HUES64 (cell line): Measurements from ENCODE around the gene ZBTB11.
A peak's percentile ranks its signal among the peaks of the same experiment; 100 is the strongest.
"Not testable (repeated sequence)": the region's sequence is repeated elsewhere in the genome, so short reads cannot be mapped to it uniquely, and the experiment has no call there.

Experiments
- H3K27ac ChIP-seq: 2 replicates; pipeline ENCODE4 v1.7.0; 2013; ENCODE audit warnings: low read depth, low read length, inconsistent platforms
- H3K27me3 ChIP-seq: 2 replicates; pipeline ENCODE4 v1.6.1; 2013; ENCODE audit warnings: mild to moderate bottlenecking, low read length; ENCODE audit not compliant: insufficient read depth
- H3K36me3 ChIP-seq: 2 replicates; pipeline ENCODE4 v1.6.1; 2013; ENCODE audit warnings: mild to moderate bottlenecking, low read length; ENCODE audit not compliant: insufficient read depth
- H3K4me1 ChIP-seq: 2 replicates; pipeline ENCODE4 v1.6.1; 2013; ENCODE audit warnings: mild to moderate bottlenecking, low read length, moderate library complexity; ENCODE audit not compliant: insufficient read depth
- H3K4me3 ChIP-seq: 2 replicates; pipeline ENCODE4 v1.5.1; 2013; ENCODE audit warnings: mild to moderate bottlenecking, low read length, moderate library complexity
- H3K9ac ChIP-seq: 2 replicates; pipeline ENCODE4 v1.6.1; 2013; ENCODE audit warnings: mild to moderate bottlenecking, low read depth, low read length
- H3K9me3 ChIP-seq: 2 replicates; pipeline ENCODE4 v1.6.1; 2013; ENCODE audit warnings: low read depth, low read length; ENCODE audit not compliant: insufficient read depth
- WGBS: fragments of 150-250, 120-280 bp; methylation state at CpG from one replicate; pipeline ENCODE4 v1.1.7; 2013; ENCODE audit warnings: missing lambda C conversion rate; 5-methylcytosine and 5-hydroxymethylcytosine counted together

Gene ZBTB11

DNA sequence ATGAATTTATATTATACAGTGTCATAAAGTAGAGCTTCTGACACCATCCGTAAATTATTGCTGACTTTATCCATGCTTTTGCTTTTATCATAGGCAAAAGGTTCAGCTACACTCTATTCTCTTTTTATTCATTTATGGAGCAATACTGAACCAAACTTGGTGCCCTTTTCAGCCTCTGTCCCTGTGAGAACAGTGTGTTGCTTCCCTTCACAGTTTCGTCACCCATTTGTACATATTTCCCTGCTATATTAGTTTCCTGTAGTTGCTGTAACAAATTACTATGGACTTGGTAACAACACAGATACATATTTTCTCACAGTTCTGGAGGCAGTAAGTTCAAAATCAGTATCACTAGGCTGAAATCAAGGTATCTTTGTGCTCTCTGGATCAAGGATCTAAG is 12.4 kb upstream of the ZBTB11 start:
- H3K27ac ChIP-seq: no peak overlapping the region
- no peaks in the 10 kb centered on the region for H3K9me3 ChIP-seq
- no peaks in the 10 kb centered on the region for H3K27me3 ChIP-seq
- H3K36me3 ChIP-seq: peaks cover 19% of the 10 kb centered on the region
- H3K4me1 ChIP-seq: peaks cover 23% of the 10 kb centered on the region
- H3K4me3 ChIP-seq: no peak overlapping the region
- no peak overlapping the region for H3K9ac ChIP-seq
- 71% methylated on average over 2 of the region's 2 CpGs for WGBS

- 80% methylated on average over 25 of the region's 25 CpGs for WGBS
- Histone ChIP-seq H3K9ac (peak overlapping the region; percentile 49; the same call in 1 of the 2 replicates), H3K27ac (peak overlapping the region; percentile 53; the same call in 1 of the 2 replicates)
These were observed 10.4 kb upstream of the ZBTB11 start for GRCh38 chr3:101687142-101687931.

DNA sequence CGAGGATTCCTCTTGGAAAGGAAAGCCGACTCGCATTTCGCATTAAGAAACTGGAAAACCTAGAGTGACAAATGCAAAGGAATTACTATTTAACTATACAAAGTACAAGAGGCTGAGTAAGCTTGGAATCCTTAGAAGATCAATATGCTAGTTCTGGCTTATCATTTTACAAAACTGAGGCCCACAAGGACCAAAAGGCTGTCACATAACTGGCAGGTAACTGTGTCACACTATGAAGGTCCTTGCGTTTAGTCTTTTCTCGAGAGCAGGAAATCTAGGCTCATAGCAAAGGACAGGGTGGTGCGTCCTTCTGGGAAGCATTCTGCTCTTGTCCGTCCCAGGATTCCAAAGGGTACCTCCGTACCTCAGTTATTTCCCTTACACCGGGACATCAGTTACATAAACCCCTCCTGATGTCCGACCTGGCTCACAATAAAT is 9.0 kb upstream of the ZBTB11 start:
- 6% methylated on average over 11 of the region's 11 CpGs for WGBS
- Histone ChIP-seq H3K9ac (peak overlapping the region; percentile 99), H3K27me3 (no peaks in the 10 kb centered on the region), H3K4me3 (peak overlapping the region; percentile 85), H3K27ac (peak overlapping the region; percentile 88), H3K9me3 (no peaks in the 10 kb centered on the region), H3K36me3 (peaks cover 53% of the 10 kb centered on the region), H3K4me1 (peaks cover 18% of the 10 kb centered on the region; the same call in 1 of the 2 replicates)

More at GRCh38 chr3:101687142-101687931, 10.4 kb upstream of the ZBTB11 start:
- H3K4me1 ChIP-seq: peaks cover 26% of the 10 kb centered on the region
- no peaks in the 10 kb centered on the region for H3K27me3 ChIP-seq
- no peaks in the 10 kb centered on the region for H3K9me3 ChIP-seq
- peak overlapping the region; percentile 85 for H3K4me3 ChIP-seq
- peaks cover 38% of the 10 kb centered on the region for H3K36me3 ChIP-seq

DNA sequence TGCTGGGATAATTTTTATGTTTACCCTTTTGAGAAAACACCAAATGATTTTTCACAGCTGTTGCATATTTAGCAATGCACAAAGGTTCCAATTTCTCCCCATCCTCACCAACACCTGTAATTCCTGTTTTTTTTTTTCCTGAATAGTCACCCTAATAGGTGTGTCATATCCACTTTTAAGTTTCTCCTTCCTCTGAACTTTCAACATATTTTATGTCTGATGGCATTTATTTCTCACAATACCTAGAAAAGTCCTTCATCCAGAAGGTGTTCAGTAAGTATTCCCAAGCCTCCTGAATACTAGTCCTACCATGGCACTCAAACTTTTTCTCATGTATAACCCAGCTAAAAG is 8.1 kb upstream of the ZBTB11 start:
- Histone ChIP-seq H3K4me1 (peaks cover 18% of the 10 kb centered on the region; the same call in 1 of the 2 replicates), H3K27ac (no peak overlapping the region; the same call in 1 of the 2 replicates), H3K9me3 (no peaks in the 10 kb centered on the region; the same call in 1 of the 2 replicates), H3K9ac (peak overlapping the region; percentile 99), H3K27me3 (no peaks in the 10 kb centered on the region), H3K36me3 (peaks cover 62% of the 10 kb centered on the region), H3K4me3 (peak overlapping the region; percentile 85)

- peaks cover 12% of the 10 kb centered on the region; the same call in 1 of the 2 replicates for H3K4me1 ChIP-seq
- no peak overlapping the region for H3K4me3 ChIP-seq
- WGBS: 94% methylated on average over 4 of the region's 4 CpGs
- no peaks in the 10 kb centered on the region for H3K27me3 ChIP-seq
- no peak overlapping the region for H3K27ac ChIP-seq
- no peak overlapping the region for H3K9ac ChIP-seq
- H3K9me3 ChIP-seq: no peaks in the 10 kb centered on the region; the same call in 1 of the 2 replicates
- H3K36me3 ChIP-seq: peaks cover 61% of the 10 kb centered on the region
These were observed 3.5 kb upstream of the ZBTB11 start for GRCh38 chr3:101680466-101680865.

DNA sequence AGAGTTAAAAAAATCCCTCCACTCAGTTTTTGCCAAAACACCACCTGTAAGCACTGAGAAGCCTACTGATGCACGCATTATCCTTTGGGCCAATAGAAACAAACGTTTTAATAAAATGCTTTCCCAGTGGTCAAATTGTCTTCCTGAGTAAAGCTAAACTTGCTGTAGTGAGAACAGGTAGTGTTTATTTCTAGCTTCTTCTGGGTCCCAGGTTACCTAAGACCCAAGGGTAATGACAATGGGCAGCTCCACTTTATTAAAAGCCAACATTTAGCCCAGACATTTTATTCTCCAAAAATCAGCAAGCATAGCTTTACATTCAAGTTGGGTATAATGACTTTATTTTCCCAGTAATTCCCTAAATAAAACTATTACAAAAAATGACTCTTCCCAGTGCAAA is 1.9 kb upstream of the ZBTB11 start:
- H3K9me3 ChIP-seq, H3K9ac ChIP-seq, H3K4me3 ChIP-seq, H3K27me3 ChIP-seq, H3K27ac ChIP-seq: not testable (repeated sequence)
- Histone ChIP-seq H3K36me3 (peaks cover 44% of the 10 kb centered on the region), H3K4me1 (peaks cover 13% of the 10 kb centered on the region)
- WGBS: no CpG with 5 or more reads among the region's 2 CpGs

DNA sequence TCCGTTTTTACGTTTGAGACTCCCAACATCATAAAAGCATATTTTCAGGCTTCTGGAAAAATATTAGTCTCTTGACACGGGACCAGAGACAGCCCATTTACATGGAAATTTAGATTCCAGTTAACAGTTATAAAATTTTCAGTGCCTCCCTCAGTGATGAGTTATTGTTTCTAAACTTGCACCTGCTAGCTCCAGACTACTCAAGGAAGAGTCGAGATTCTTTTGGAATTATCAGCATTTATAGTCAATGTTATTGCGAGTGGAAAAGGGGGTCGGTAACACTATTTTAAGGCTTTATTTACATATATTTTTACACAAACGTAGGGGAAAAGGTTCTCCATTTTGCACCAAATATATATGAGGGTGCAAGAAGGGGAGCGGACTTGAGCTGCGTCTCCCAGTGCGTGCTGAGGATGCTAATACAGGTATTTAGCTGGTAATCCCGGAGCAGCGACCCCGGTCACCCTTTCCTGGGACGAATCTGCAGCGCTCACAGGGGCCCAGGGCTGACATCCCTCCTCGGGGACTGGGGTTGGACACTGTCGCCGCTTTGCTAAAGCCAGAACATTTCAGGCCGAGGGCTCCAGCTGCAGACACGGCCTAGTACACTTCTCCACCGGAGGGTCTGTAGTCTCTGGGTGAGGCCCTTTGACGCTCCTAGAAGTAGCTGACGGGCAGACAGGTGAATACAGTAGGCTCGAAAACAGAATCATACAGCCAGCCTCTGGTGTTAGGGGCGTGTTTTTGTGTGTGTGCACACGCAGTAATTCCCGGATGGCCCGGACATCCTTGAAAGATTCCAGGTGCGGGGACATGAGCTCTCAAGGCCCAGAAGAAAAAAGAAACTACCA is 729 bp upstream of the ZBTB11 start:
- Histone ChIP-seq H3K27me3 (no peaks in the 10 kb centered on the region), H3K9me3 (no peaks in the 10 kb centered on the region; the same call in 1 of the 2 replicates), H3K36me3 (peaks cover 33% of the 10 kb centered on the region), H3K9ac (peak overlapping the region; percentile 54; the same call in 1 of the 2 replicates), H3K4me1 (peaks cover 8% of the 10 kb centered on the region), H3K27ac (peak overlapping the region; percentile 59; the same call in 1 of the 2 replicates), H3K4me3 (peak overlapping the region; percentile 51)
- 70% methylated on average over 26 of the region's 29 CpGs for WGBS

DNA sequence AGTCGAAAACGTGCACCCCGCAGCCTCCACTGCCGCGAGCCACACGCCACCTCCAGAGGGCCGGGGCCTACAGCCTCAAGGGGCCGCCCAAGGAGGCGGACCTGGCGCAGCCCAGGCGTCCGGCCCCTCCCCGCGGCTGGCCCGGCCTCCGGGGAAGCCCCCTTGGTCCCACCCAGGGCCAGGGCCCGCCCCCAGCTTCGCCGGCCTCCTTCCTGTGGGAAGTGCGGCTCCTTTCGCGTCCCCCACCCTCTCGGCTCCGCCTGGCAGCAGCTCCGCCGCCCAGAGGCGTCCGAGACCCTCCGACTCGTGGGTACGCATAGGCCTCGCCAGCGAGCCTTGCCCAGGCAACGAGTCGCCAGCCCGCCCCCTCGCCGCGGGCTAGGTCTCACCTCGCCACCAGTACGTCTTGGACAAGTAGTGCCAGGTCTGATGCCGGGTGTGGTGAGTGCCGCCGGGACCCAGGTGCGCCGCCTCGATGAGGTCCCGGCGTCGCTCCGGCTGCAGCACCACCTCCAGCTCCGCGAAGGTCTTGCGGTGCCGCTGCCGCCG is 642 bp downstream of the ZBTB11 start:
- H3K27ac ChIP-seq: peak overlapping the region; percentile 92
- H3K4me3 ChIP-seq: peak overlapping the region; percentile 86
- no peaks in the 10 kb centered on the region; the same call in 1 of the 2 replicates for H3K9me3 ChIP-seq
- H3K4me1 ChIP-seq: peaks cover 8% of the 10 kb centered on the region
- H3K9ac ChIP-seq: peak overlapping the region; percentile 89
- no peaks in the 10 kb centered on the region for H3K27me3 ChIP-seq
- WGBS: under 1% methylated on average over 57 of the region's 57 CpGs
- H3K36me3 ChIP-seq: peaks cover 27% of the 10 kb centered on the region

GRCh38 chr3:101675709-101676215 is 1.2 kb downstream of the ZBTB11 start:
- Histone ChIP-seq H3K9ac (peak overlapping the region; percentile 70), H3K4me1 (peaks cover 8% of the 10 kb centered on the region), H3K27ac (peak overlapping the region; percentile 82; the same call in 1 of the 2 replicates), H3K27me3 (no peaks in the 10 kb centered on the region), H3K36me3 (peaks cover 27% of the 10 kb centered on the region), H3K4me3 (peak overlapping the region; percentile 86), H3K9me3 (no peaks in the 10 kb centered on the region; the same call in 1 of the 2 replicates)
- WGBS: 18% methylated on average over 27 of the region's 27 CpGs

DNA sequence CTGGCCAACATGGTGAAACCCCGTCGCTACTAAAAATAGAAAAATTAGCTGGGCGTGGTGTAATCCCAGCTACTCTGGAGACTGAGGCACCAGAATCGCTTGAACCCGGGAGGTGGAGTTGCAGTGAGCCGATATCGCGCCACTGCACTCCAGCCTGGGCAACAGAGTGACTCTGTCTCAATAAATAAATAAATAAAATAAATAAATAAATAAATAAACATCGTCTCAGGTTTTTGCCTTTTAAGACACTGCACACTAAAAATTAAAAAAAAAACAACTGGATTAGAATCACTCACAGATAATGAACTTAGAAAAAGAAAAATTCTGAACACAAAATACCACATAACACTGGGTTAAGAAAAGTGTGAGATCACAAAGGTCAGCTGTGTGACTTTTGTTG is 2.4 kb downstream of the ZBTB11 start:
- H3K36me3 ChIP-seq: peaks cover 26% of the 10 kb centered on the region
- H3K9ac ChIP-seq: no peak overlapping the region
- H3K9me3 ChIP-seq: no peaks in the 10 kb centered on the region
- peak overlapping the region; percentile 86; the same call in 1 of the 2 replicates for H3K4me3 ChIP-seq
- no peaks in the 10 kb centered on the region for H3K27me3 ChIP-seq
- no peak overlapping the region for H3K27ac ChIP-seq
- peaks cover 8% of the 10 kb centered on the region for H3K4me1 ChIP-seq
- 94% methylated on average over 8 of the region's 9 CpGs for WGBS
